Nephron progenitor cell (in vitro differentiated cells): ENCODE measurements around the gene CPA1.

Source experiments
- DNase-seq: peaks from one replicate; pipeline ENCODE4 v3.0.0; 2021
- H3K27ac Mint-ChIP-seq: 2 replicates; pipeline ENCODE4 v1.8.0; 2021; ENCODE audit warnings: mild to moderate bottlenecking, moderate library complexity, mixed read lengths
- H3K27me3 Mint-ChIP-seq: 2 replicates; pipeline ENCODE4 v1.8.0; 2021; ENCODE audit warnings: mild to moderate bottlenecking, low read depth, mixed read lengths; ENCODE audit not compliant: poor library complexity
- H3K36me3 Mint-ChIP-seq: 2 replicates; pipeline ENCODE4 v1.8.0; 2021; ENCODE audit warnings: low read depth, mixed read lengths
- H3K4me1 Mint-ChIP-seq: 2 replicates; pipeline ENCODE4 v1.8.0; 2021; ENCODE audit warnings: mixed read lengths
- H3K4me3 Mint-ChIP-seq: 2 replicates; pipeline ENCODE4 v1.8.0; 2021; ENCODE audit warnings: mild to moderate bottlenecking, moderate library complexity, mixed read lengths
- H3K9me3 Mint-ChIP-seq: 2 replicates; pipeline ENCODE4 v1.8.0; 2021; ENCODE audit warnings: mild to moderate bottlenecking, moderate library complexity, mixed read lengths
- CTCF ChIP-seq: fragments of 200-600 bp; sonication (generic); IDR thresholded peaks from 2 replicates; pipeline ENCODE4 v1.5.0; 2021; ENCODE audit warnings: antibody characterized with exemption

CPA1 gene

GRCh38 chr7:130426564-130426963 lies 46.3 kb downstream of the CPA1 start:
- TF ChIP-seq CTCF: no peak
- Mint-ChIP-seq H3K9me3 (no peaks in the 10 kb centered on the region), H3K27ac (peak overlapping the region; percentile 26), H3K4me1 (peaks cover 43% of the 10 kb centered on the region), H3K36me3 (peaks cover 13% of the 10 kb centered on the region), H3K27me3 (no peaks in the 10 kb centered on the region), H3K4me3 (no peak overlapping the region)
- DNase-seq: no peak

GRCh38 chr7:130429019-130429418 lies 48.7 kb downstream of the CPA1 start:
- Mint-ChIP-seq H3K27me3 (no peaks in the 10 kb centered on the region), H3K9me3 (no peaks in the 10 kb centered on the region), H3K4me1 (peaks cover 30% of the 10 kb centered on the region), H3K36me3 (peaks cover 9% of the 10 kb centered on the region), H3K27ac (no peak overlapping the region), H3K4me3 (no peak overlapping the region)
- TF ChIP-seq CTCF: no peak
- no peak for DNase-seq

GRCh38 chr7:130430115-130430514 lies 49.8 kb downstream of the CPA1 start:
- Mint-ChIP-seq H3K4me1 (peaks cover 24% of the 10 kb centered on the region), H3K27ac (no peak overlapping the region), H3K9me3 (no peaks in the 10 kb centered on the region)

GRCh38 chr7:130430841-130431666 lies 50.8 kb downstream of the CPA1 start:
- peak; percentile 18 for DNase-seq
- Mint-ChIP-seq H3K4me1 (peaks cover 15% of the 10 kb centered on the region), H3K4me3 (no peak overlapping the region), H3K27me3 (no peaks in the 10 kb centered on the region), H3K9me3 (no peaks in the 10 kb centered on the region), H3K27ac (no peak overlapping the region), H3K36me3 (peaks cover 12% of the 10 kb centered on the region)
- TF ChIP-seq CTCF: no peak

More at GRCh38 chr7:130430115-130430514, 49.8 kb downstream of the CPA1 start:
- DNase-seq: no peak
- no peak overlapping the region for H3K4me3 Mint-ChIP-seq
- peaks cover 8% of the 10 kb centered on the region for H3K36me3 Mint-ChIP-seq
- H3K27me3 Mint-ChIP-seq: no peaks in the 10 kb centered on the region
- no peak for TF ChIP-seq CTCF

- peaks cover 1% of the 10 kb centered on the region for H3K9me3 Mint-ChIP-seq
- TF ChIP-seq CTCF: no peak
- no peak overlapping the region for H3K4me3 Mint-ChIP-seq
- no peaks in the 10 kb centered on the region for H3K4me1 Mint-ChIP-seq
- no peak for DNase-seq
- H3K27me3 Mint-ChIP-seq: peaks cover 3% of the 10 kb centered on the region
- peaks cover 28% of the 10 kb centered on the region for H3K36me3 Mint-ChIP-seq
- H3K27ac Mint-ChIP-seq: no peak overlapping the region
Measured at GRCh38 chr7:130432886-130433285, 52.6 kb downstream of the CPA1 start.

GRCh38 chr7:130433301-130433700 lies 53.0 kb downstream of the CPA1 start:
- H3K9me3 Mint-ChIP-seq: peaks cover 4% of the 10 kb centered on the region

More at GRCh38 chr7:130433301-130433700, 53.0 kb downstream of the CPA1 start:
- no peak for DNase-seq
- H3K4me3 Mint-ChIP-seq: no peak overlapping the region
- peaks cover 3% of the 10 kb centered on the region for H3K27me3 Mint-ChIP-seq
- H3K36me3 Mint-ChIP-seq: peaks cover 32% of the 10 kb centered on the region
- peaks cover under 1% of the 10 kb centered on the region for H3K4me1 Mint-ChIP-seq
- H3K27ac Mint-ChIP-seq: no peak overlapping the region
- no peak for TF ChIP-seq CTCF
